Measurements from ENCODE around the gene CSGALNACT2.

The CSGALNACT2 gene

DNA sequence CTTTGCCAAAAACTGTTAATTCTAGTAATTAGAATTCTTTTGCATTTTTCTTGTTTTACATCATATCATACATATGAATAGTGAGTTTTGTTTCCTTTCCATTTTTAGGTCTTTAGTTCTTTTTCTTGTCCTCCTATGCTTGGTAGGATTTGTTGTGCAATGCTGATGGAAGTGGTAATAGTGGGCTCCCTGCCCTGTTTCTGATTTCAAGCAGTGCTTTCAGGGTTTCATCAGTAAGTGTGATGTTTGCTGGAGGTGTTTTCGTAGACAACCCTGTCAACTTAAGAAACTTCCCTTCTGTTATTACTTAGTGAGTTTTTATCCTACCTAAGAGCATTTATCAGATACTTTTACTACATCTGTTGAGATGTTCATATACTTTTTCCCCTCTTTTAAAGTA is 50.5 kb downstream of the CSGALNACT2 start:
- TF ChIP-seq, protein P1, sequence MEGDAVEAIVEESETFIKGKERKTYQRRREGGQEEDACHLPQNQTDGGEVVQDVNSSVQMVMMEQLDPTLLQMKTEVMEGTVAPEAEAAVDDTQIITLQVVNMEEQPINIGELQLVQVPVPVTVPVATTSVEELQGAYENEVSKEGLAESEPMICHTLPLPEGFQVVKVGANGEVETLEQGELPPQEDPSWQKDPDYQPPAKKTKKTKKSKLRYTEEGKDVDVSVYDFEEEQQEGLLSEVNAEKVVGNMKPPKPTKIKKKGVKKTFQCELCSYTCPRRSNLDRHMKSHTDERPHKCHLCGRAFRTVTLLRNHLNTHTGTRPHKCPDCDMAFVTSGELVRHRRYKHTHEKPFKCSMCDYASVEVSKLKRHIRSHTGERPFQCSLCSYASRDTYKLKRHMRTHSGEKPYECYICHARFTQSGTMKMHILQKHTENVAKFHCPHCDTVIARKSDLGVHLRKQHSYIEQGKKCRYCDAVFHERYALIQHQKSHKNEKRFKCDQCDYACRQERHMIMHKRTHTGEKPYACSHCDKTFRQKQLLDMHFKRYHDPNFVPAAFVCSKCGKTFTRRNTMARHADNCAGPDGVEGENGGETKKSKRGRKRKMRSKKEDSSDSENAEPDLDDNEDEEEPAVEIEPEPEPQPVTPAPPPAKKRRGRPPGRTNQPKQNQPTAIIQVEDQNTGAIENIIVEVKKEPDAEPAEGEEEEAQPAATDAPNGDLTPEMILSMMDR (IDR thresholded peaks at IDR 0.05; ENCODE audit: low read depth, low read length): no peak
- TF ChIP-seq POLR2A (IDR thresholded peaks at IDR 0.05; ENCODE audit: extremely low read depth, insufficient read length): no peak
- TF ChIP-seq, protein P2, sequence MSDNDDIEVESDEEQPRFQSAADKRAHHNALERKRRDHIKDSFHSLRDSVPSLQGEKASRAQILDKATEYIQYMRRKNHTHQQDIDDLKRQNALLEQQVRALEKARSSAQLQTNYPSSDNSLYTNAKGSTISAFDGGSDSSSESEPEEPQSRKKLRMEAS (IDR thresholded peaks at IDR 0.05; ENCODE audit: low read depth, low read length): no peak
- TF ChIP-seq MYC (IDR thresholded peaks at IDR 0.05; ENCODE audit: low read depth, low read length): no peak
- H3K4me3 ChIP-seq (ENCODE audit: low read depth, low read length): no peak overlapping the region
- DNase-seq (ENCODE audit: low read depth): no peak

DNA sequence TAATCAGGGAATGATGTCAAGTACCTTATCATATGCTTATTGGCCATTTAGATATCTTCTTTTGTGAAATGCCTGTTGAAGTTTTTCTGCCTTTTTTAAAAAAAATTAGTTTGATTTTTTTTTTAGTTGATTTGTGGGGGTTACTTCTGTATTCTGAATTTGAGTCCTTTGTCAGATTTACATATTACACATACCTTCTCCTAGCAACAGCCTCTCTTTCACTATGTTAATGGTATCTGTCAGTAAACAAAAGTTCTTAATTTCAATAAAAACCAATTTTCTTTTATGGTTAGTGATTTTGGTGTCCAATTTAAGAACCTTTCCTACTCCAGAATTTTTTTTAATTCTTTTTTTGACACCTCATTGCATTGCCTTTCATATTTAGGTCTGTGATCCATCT is 52.0 kb downstream of the CSGALNACT2 start:
- DNase-seq (ENCODE audit: low read depth): no peak
- H3K4me3 ChIP-seq (ENCODE audit: low read depth, low read length): no peak overlapping the region
- TF ChIP-seq, protein P2 (IDR thresholded peaks at IDR 0.05; ENCODE audit: low read depth, low read length): no peak
- TF ChIP-seq MYC (IDR thresholded peaks at IDR 0.05; ENCODE audit: low read depth, low read length): no peak
- TF ChIP-seq, protein P1 (IDR thresholded peaks at IDR 0.05; ENCODE audit: low read depth, low read length): no peak
- TF ChIP-seq POLR2A (IDR thresholded peaks at IDR 0.05; ENCODE audit: extremely low read depth, insufficient read length): no peak

DNA sequence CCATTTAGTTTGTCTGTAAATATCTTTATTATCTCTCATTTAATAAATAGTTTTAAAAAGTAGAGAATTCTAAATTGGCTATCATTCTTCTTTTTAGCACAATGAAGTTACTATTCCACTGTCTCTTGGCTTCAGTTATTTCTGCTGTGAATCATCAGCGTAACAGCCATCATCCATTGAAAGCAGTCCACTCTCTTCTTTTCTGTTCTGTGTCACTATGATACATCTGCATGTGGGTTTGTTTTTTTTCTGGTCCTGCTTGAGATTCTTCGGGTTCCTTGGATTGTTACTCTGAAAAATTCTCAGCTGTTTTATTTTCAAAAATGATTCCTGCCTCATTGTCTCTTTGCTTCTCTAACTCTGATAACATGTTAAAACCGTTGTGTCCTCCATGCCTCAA is 52.5 kb downstream of the CSGALNACT2 start:
- no peak for DNase-seq (ENCODE audit: low read depth)
- TF ChIP-seq POLR2A (IDR thresholded peaks at IDR 0.05; ENCODE audit: extremely low read depth, insufficient read length): no peak
- TF ChIP-seq, protein P2 (IDR thresholded peaks at IDR 0.05; ENCODE audit: low read depth, low read length): no peak
- TF ChIP-seq, protein P1 (IDR thresholded peaks at IDR 0.05; ENCODE audit: low read depth, low read length): no peak
- H3K4me3 ChIP-seq (ENCODE audit: low read depth, low read length): no peak overlapping the region

DNA sequence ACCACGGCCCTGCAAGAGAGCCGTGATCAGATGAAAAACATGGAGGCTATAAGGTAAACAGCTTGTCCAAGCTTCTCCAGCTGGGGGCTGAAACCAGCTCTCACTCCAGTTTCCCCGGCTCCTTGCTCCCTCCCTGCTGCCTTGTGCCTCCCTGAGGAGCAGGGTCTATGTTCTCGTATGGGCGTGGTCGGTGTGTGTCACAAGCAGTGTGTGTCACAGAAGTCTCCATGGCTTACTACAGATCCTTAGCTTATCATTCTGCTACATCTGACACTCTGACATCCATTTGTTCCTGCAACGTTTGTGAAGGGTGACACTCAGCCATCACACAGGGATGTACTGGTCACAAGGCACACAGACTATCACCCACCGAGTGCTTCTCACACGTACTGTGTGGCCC is 54.6 kb downstream of the CSGALNACT2 start:
- TF ChIP-seq POLR2A (IDR thresholded peaks at IDR 0.05; ENCODE audit: extremely low read depth, insufficient read length) (no peak), MYC (IDR thresholded peaks at IDR 0.05; ENCODE audit: low read depth, low read length) (no peak)
- TF ChIP-seq, protein P2 (IDR thresholded peaks at IDR 0.05; ENCODE audit: low read depth, low read length): no peak
- TF ChIP-seq, protein P1 (IDR thresholded peaks at IDR 0.05; ENCODE audit: low read depth, low read length): no peak
- H3K4me3 ChIP-seq (ENCODE audit: low read depth, low read length): no peak overlapping the region
- no peak for DNase-seq (ENCODE audit: low read depth)

DNA sequence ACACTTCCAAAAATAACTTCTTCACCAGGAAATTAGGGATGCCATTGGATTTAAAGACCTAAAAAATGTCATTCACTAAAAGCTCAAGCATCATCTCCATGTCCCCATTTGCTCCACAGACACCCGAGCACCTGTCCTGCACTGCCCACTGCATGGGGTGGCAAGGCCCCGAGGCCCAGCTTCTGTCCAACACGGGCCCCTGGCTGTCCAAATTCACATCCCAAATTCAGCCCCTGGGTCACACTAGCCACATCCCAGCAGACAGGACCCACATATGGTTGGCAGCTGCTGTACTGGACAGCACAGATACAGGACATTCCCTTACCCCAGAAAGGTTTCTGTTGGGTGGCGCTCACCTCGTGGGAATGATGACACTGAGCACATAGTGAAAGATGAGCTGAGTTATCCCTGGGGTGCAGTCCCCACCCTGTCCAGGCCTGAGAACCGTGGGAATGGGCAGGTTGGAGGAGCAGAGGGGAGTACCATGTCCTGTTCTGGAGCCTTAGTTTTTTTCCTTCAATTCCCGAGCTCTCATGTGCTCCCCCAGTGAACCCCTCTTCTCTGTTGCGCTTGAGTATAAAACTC is 55.3 kb downstream of the CSGALNACT2 start:
- no peak overlapping the region for H3K4me3 ChIP-seq (ENCODE audit: low read depth, low read length)
- no peak for DNase-seq (ENCODE audit: low read depth)
- no peak for TF ChIP-seq POLR2A (IDR thresholded peaks at IDR 0.05; ENCODE audit: extremely low read depth, insufficient read length)

DNA sequence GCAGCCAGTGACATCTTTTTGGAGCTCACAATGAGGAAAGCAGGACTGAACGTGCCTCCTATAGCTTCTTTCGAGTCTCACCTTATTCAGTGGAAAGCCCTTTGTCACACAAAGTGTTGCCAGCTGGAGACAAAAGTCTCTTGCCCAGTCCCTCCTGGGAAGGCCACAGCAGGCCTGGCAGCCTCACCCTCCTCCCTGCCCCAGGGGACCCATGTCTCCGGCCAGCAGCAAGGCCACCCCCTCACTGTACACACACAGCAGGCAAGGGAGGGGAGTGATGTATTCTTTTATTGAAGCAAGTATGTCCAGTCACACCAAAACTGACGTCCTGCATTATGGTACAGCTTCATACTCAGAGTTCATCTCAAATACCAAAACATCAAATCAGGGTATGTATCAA is 56.0 kb downstream of the CSGALNACT2 start:
- H3K4me3 ChIP-seq (ENCODE audit: low read depth, low read length): no peak overlapping the region
- TF ChIP-seq, protein P2 (IDR thresholded peaks at IDR 0.05; ENCODE audit: low read depth, low read length): no peak
- TF ChIP-seq MYC (IDR thresholded peaks at IDR 0.05; ENCODE audit: low read depth, low read length) (no peak), POLR2A (IDR thresholded peaks at IDR 0.05; ENCODE audit: extremely low read depth, insufficient read length) (no peak)
- TF ChIP-seq, protein P1 (IDR thresholded peaks at IDR 0.05; ENCODE audit: low read depth, low read length): no peak
- no peak for DNase-seq (ENCODE audit: low read depth)

Data from NB4 (cell line).